B cell (primary cell): ENCODE measurements around the gene TECPR2. TPM values are rescaled to one million over a fixed set of nuclear protein-coding genes. Genes with fewer than 3 reads are reported as not detected.

Experiments
- ATAC-seq: fragments of 200-7000 bp; cut with Tn5 transposase; one replicate; pipeline ENCODE4 v1.10.0; 2021; ENCODE audit warnings: low read depth, mild to moderate bottlenecking, moderate number of reproducible peaks, moderate library complexity
- CTCF ChIA-PET: fragments of 350-600 bp; sonication (Branson Sonifier 250); formaldehyde crosslinking; loops from one replicate; lab custom pipeline; 2021; ENCODE audit warnings: antibody characterized with exemption, inconsistent platforms; lab: Charles Lee
- POLR2A ChIA-PET: fragments of 350-600 bp; sonication (Branson Sonifier 250); formaldehyde crosslinking; loops from one replicate; lab custom pipeline; 2021; ENCODE audit warnings: antibody characterized with exemption; lab: Charles Lee
- DNase-seq: peaks from one replicate; pipeline ENCODE4 v3.0.0; 2013
- H2AFZ ChIP-seq: 2 replicates; pipeline ENCODE4 v1.6.1; 2012; ENCODE audit warnings: mild to moderate bottlenecking, low read depth, low read length; ENCODE audit not compliant: insufficient read depth, poor library complexity, severe bottlenecking
- H3K27ac ChIP-seq, 2 donors: 1 replicate in 1 of 2; 2 replicates in 1 of 2; pipeline ENCODE4 v1.5.1; 2012 to 2013; ENCODE audit warnings: low read length in 2 of 2, mild to moderate bottlenecking in 2 of 2, moderate library complexity in 1 of 2
- H3K27me3 ChIP-seq, 4 experiments: fragments of 200-600 bp in 1 of 4; sonication (generic) in 1 of 4; replicated peaks in 1 of 4; 1 replicate in 2 of 4; 2 replicates in 2 of 4; pipeline versions ENCODE4 v1.6.1 to v1.7.0; 2013 to 2016; ENCODE audit warnings: low read length in 3 of 4, mild to moderate bottlenecking in 2 of 4, mixed read lengths in 1 of 4, moderate library complexity in 1 of 4; ENCODE audit not compliant: insufficient read depth in 4 of 4, control insufficient read depth in 3 of 4; ENCODE audit errors: control extremely low read depth in 1 of 4
- H3K36me3 ChIP-seq, 2 experiments: replicated peaks in 1 of 2; 1 replicate in 1 of 2; 2 replicates in 1 of 2; pipeline versions ENCODE4 v1.6.1 to v1.7.1; 2013; ENCODE audit warnings: low read length in 1 of 2; ENCODE audit not compliant: insufficient read depth in 2 of 2, control insufficient read depth in 1 of 2; ENCODE audit errors: control extremely low read depth in 1 of 2, extremely low read depth in 1 of 2
- H3K4me1 ChIP-seq, 2 donors: fragments of 200-600 bp in 1 of 2; sonication (generic) in 1 of 2; 1 replicate in 1 of 2; 2 replicates in 1 of 2; pipeline versions ENCODE4 v1.5.1 to v1.6.1; 2013 to 2017; ENCODE audit warnings: low read length in 2 of 2; ENCODE audit not compliant: control insufficient read depth in 2 of 2, insufficient read depth in 2 of 2
- H3K4me2 ChIP-seq: replicated peaks from 2 replicates; pipeline ENCODE3; 2012; ENCODE audit warnings: mild to moderate bottlenecking, low read depth, low read length; ENCODE audit not compliant: poor library complexity, severe bottlenecking
- H3K4me3 ChIP-seq, 5 experiments: fragments of 200-600 bp in 1 of 5; sonication (generic) in 1 of 5; 1 replicate in 3 of 5; 2 replicates in 2 of 5; pipeline versions ENCODE4 v1.5.1 to v1.7.0; 2011 to 2016; ENCODE audit warnings: low read length in 4 of 5, mild to moderate bottlenecking in 4 of 5, low read depth in 2 of 5, control low read depth in 1 of 5, moderate library complexity in 1 of 5; ENCODE audit not compliant: insufficient read depth in 1 of 5; ENCODE audit errors: control extremely low read depth in 1 of 5, extremely low read depth in 1 of 5
- H3K79me2 ChIP-seq: fragments of 200-600 bp; sonication (generic); one replicate; pipeline ENCODE4 v1.6.0; 2016; ENCODE audit warnings: low read length; ENCODE audit not compliant: control insufficient read depth, insufficient read depth
- H3K9ac ChIP-seq: fragments of 200-600 bp; sonication (generic); 2 replicates; pipeline ENCODE4 v1.6.1; 2017; ENCODE audit warnings: mild to moderate bottlenecking, low read length, moderate library complexity
- H3K9me3 ChIP-seq, 3 donors: one replicate each; pipeline versions ENCODE4 v1.6.1 to v1.7.1; 2013; ENCODE audit warnings: low read length in 2 of 3; ENCODE audit not compliant: control insufficient read depth in 2 of 3, insufficient read depth in 1 of 3; ENCODE audit errors: control extremely low read depth in 1 of 3
- H4K20me1 ChIP-seq: 2 replicates; pipeline ENCODE4 v1.6.0; 2012; ENCODE audit warnings: mild to moderate bottlenecking, low read length; ENCODE audit not compliant: insufficient read depth, control insufficient read depth, poor library complexity, severe bottlenecking
- H3K27ac Mint-ChIP-seq: one replicate; pipeline ENCODE4 v1.8.0; 2021; ENCODE audit warnings: mixed read lengths
- H3K27me3 Mint-ChIP-seq: one replicate; pipeline ENCODE4 v1.8.0; 2021; ENCODE audit warnings: mixed read lengths
- H3K4me1 Mint-ChIP-seq: one replicate; pipeline ENCODE4 v1.8.0; 2021; ENCODE audit warnings: mixed read lengths
- H3K4me3 Mint-ChIP-seq: one replicate; pipeline ENCODE4 v1.8.0; 2021; ENCODE audit warnings: mixed read lengths
- H3K9me3 Mint-ChIP-seq: one replicate; pipeline ENCODE4 v1.8.0; 2022; ENCODE audit warnings: mixed read lengths; ENCODE audit not compliant: insufficient read depth
- CTCF ChIP-seq: fragments of 200-600 bp; IDR thresholded peaks from one replicate; pipeline ENCODE4 v1.8.0; 2022; ENCODE audit warnings: antibody characterized with exemption, mild to moderate bottlenecking
- EZH2 ChIP-seq: IDR thresholded peaks from 2 replicates; pipeline ENCODE4 v1.6.1; 2012; ENCODE audit warnings: borderline replicate concordance, low read depth, mild to moderate bottlenecking, moderate library complexity, low read length; ENCODE audit not compliant: insufficient read depth, poor library complexity, severe bottlenecking
- WGBS: methylation state at CpG from one replicate; pipeline ENCODE4 v1.1.5; 2013; ENCODE audit warnings: missing lambda C conversion rate; ENCODE audit not compliant: insufficient coverage; 5-methylcytosine and 5-hydroxymethylcytosine counted together
- intact Hi-C: fragments of 100-400 bp; cut with micrococcal nuclease; formaldehyde crosslinking; loops from one replicate; pipeline ENCODE4 v1.10.0; 2022
- polyA plus RNA-seq: library from polyadenylated mRNA; depleted of rRNA; stranded (reverse); fragments of >200 nt; gene quantifications from 2 replicates; pipeline ENCODE4 v1.2.3, GENCODE V29; 2012
- total RNA-seq, 2 donors: library from RNA; stranded (reverse); fragments of 120-200 nt in 1 of 2; gene quantifications; 1 replicate in 1 of 2; 2 replicates in 1 of 2; pipeline versions ENCODE4 v1.2.3 to v1.2.4, GENCODE V29; 2013 to 2022

The TECPR2 gene
- total and polyA plus RNA-seq, 2 donors (not counting 1 experiment from before 2014, with no cell fraction given) = 4.7 to 10.8 TPM

GRCh38 chr14:102499401-102500157 lies 136.8 kb downstream of the TECPR2 start:
- ChIA-PET CTCF (no interaction called here), POLR2A (no interaction called here)
- Histone ChIP-seq H3K27ac (no peak overlapping the region), H3K27me3 (no peaks in the 10 kb centered on the region), H3K4me2 (no peak overlapping the region), H3K9me3 (no peaks in the 10 kb centered on the region), H3K36me3 (peaks cover 0 to 4% of the 10 kb centered on the region in 2 experiments), H3K4me3 (no peak overlapping the region), H3K9ac (no peak overlapping the region), H3K4me1 (no peaks in the 10 kb centered on the region), H3K79me2 (no peaks in the 10 kb centered on the region), H4K20me1 (no peaks in the 10 kb centered on the region), H2AFZ (no peak overlapping the region)
- Mint-ChIP-seq H3K4me3 (no peak overlapping the region), H3K9me3 (no peaks in the 10 kb centered on the region), H3K27me3 (no peaks in the 10 kb centered on the region), H3K27ac (no peak overlapping the region), H3K4me1 (no peaks in the 10 kb centered on the region)
- intact Hi-C loops = no loop called here
- DNase-seq (no peak), ATAC-seq (no peak)
- TF ChIP-seq EZH2 = no peak
- no peak for TF ChIP-seq CTCF
- 92% methylated on average over 21 of the region's 23 CpGs for WGBS

GRCh38 chr14:102500158-102500662 lies 137.5 kb downstream of the TECPR2 start:
- Histone ChIP-seq H3K4me1 (no peaks in the 10 kb centered on the region), H3K79me2 (no peaks in the 10 kb centered on the region), H3K4me3 (no peak overlapping the region), H3K27me3 (no peaks in the 10 kb centered on the region), H2AFZ (no peak overlapping the region), H3K9ac (no peak overlapping the region), H4K20me1 (no peaks in the 10 kb centered on the region), H3K4me2 (no peak overlapping the region), H3K36me3 (peaks cover 0 to 4% of the 10 kb centered on the region in 2 experiments), H3K9me3 (no peaks in the 10 kb centered on the region), H3K27ac (no peak overlapping the region)
- TF ChIP-seq EZH2 (no peak), CTCF (no peak)
- Mint-ChIP-seq H3K27me3 (no peaks in the 10 kb centered on the region), H3K27ac (no peak overlapping the region), H3K4me3 (no peak overlapping the region), H3K9me3 (no peaks in the 10 kb centered on the region), H3K4me1 (no peaks in the 10 kb centered on the region)
- intact Hi-C loops = no loop called here
- WGBS = 92% methylated on average over 13 of the region's 14 CpGs
- ChIA-PET CTCF (no interaction called here), POLR2A (no interaction called here)
- ATAC-seq (no peak), DNase-seq (no peak)
